ENCODE data around the gene SRPK3. TPM values are rescaled to one million over a fixed set of nuclear protein-coding genes. Genes with fewer than 3 reads are reported as not detected.
A peak's percentile ranks its signal among the peaks of the same experiment; 100 is the strongest.

SRPK3 gene
- total and polyA plus RNA-seq, 2 donors (not counting 1 experiment from before 2014, with no cell fraction given), result not detected

DNA sequence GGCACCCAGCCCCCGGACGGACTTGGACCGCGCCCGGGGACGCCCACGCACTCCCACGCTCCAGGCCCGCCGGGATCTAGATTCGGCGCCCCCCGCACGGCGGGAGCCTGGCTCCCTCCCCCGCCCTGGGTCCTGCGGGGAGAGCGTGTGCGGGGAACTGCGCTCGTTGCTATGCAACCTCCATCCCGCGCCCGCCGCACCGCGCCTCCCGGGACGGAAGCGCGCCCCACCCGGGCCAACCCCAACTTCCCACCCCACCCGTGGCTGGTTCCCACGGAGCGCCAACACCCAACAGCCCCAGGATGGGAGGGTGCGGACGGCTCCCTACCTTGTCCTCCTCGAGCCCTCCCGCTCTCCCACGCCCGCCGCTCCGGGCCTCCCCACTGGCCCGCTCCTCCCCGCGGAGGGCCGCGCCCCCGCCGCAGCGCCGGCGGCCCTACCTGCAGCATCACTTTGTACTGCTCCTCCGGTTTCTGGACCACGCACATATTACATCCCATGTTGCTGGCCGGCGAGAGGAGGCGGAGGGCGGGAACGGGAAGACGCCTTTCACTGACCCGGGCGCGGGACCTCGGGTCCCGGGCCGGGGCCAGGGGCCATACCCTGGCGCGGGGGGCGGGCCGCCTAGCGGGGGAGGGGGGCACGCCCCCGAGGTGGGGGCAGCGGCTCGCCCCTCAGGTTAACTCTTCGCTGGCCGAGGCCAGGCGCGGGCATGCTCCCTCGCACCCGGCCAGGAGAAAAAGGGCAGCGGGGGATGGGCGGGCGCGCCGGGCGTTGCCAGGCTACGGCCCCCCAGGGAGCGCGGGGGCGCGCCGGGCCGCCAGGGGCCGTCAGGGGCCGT is 49.2 kb downstream of the SRPK3 start, which contains the start of gene PDZD4:
PDZD4 (minus strand) TSS at position 746 of the 841 bp plus-strand sequence; CDS start at position 500, 246 bp downstream.
- no peak within 1 kb of the TSS for H3K27ac ChIP-seq (ENCODE audit: low read length in 2 of 2)
- no peaks in the 10 kb centered on the region for H3K9me3 Mint-ChIP-seq (ENCODE audit: insufficient read depth)
- ATAC-seq (ENCODE audit: low read depth) (peak; percentile 36), DNase-seq (peak; percentile 42)
- H3K4me1 ChIP-seq (ENCODE audit: control insufficient read depth in 2 of 2, insufficient read depth in 2 of 2, low read length in 2 of 2), result peaks cover 7 to 16% of the 10 kb centered on the region in 2 donors
- peaks cover 0 to 9% (median 0%) of the 10 kb centered on the region in 3 donors for H3K9me3 ChIP-seq (ENCODE audit: control extremely low read depth in 1 of 3, control insufficient read depth in 2 of 3, insufficient read depth in 1 of 3, low read length in 2 of 3)
- peaks cover 5% of the 10 kb centered on the region for H3K4me1 Mint-ChIP-seq
- no peak within 1 kb of the TSS for H3K27ac Mint-ChIP-seq
- H3K4me2 ChIP-seq (replicated peaks; ENCODE audit: low read depth, low read length, poor library complexity, severe bottlenecking), result peak within 1 kb of the TSS; percentile 81
- H2AFZ ChIP-seq (ENCODE audit: insufficient read depth, low read depth, low read length, poor library complexity, severe bottlenecking), result peak within 1 kb of the TSS; percentile 42
- H4K20me1 ChIP-seq (ENCODE audit: control insufficient read depth, insufficient read depth, low read length, poor library complexity, severe bottlenecking), result no peaks in the 10 kb centered on the region
- CTCF ChIA-PET, result no interaction called here
- POLR2A ChIA-PET, result no interaction called here
- under 1% methylated on average over 84 of the region's 97 CpGs for WGBS (ENCODE audit: insufficient coverage)
- H3K4me3 ChIP-seq (ENCODE audit: control extremely low read depth in 1 of 5, extremely low read depth in 1 of 5, insufficient read depth in 1 of 5, low read depth in 2 of 5, low read length in 4 of 5), result peak within 1 kb of the TSS in 3 of 5 experiments; percentile 29 to 54 (median 38)
- intact Hi-C loops (cut with micrococcal nuclease), result no loop called here
- H3K36me3 ChIP-seq (replicated peaks in 1 of 2; ENCODE audit: control extremely low read depth in 1 of 2, control insufficient read depth in 1 of 2, extremely low read depth in 1 of 2, insufficient read depth in 2 of 2, low read length in 1 of 2), result no peaks in the 10 kb centered on the region
- peak within 1 kb of the TSS; percentile 43 for H3K9ac ChIP-seq (ENCODE audit: low read length)
- peaks cover 32% of the 10 kb centered on the region for H3K27me3 Mint-ChIP-seq
- peak within 1 kb of the TSS; percentile 78 for H3K4me3 Mint-ChIP-seq
- H3K27me3 ChIP-seq (replicated peaks in 1 of 4; ENCODE audit: control extremely low read depth in 1 of 4, control insufficient read depth in 3 of 4, insufficient read depth in 4 of 4, low read length in 3 of 4), result peaks cover 0 to 44% (median 11%) of the 10 kb centered on the region in 4 experiments
- no peaks in the 10 kb centered on the region for H3K79me2 ChIP-seq (ENCODE audit: control insufficient read depth, insufficient read depth, low read length)
- TF ChIP-seq, protein P1, sequence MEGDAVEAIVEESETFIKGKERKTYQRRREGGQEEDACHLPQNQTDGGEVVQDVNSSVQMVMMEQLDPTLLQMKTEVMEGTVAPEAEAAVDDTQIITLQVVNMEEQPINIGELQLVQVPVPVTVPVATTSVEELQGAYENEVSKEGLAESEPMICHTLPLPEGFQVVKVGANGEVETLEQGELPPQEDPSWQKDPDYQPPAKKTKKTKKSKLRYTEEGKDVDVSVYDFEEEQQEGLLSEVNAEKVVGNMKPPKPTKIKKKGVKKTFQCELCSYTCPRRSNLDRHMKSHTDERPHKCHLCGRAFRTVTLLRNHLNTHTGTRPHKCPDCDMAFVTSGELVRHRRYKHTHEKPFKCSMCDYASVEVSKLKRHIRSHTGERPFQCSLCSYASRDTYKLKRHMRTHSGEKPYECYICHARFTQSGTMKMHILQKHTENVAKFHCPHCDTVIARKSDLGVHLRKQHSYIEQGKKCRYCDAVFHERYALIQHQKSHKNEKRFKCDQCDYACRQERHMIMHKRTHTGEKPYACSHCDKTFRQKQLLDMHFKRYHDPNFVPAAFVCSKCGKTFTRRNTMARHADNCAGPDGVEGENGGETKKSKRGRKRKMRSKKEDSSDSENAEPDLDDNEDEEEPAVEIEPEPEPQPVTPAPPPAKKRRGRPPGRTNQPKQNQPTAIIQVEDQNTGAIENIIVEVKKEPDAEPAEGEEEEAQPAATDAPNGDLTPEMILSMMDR (IDR thresholded peaks at IDR 0.05), result no peak
- TF ChIP-seq EZH2 (IDR thresholded peaks at IDR 0.05; ENCODE audit: borderline replicate concordance, insufficient read depth, low read depth, low read length, poor library complexity, severe bottlenecking), result peak; percentile 95

Measured in B cell (primary cell).